ENCODE results near the gene TOMM20.

Gene TOMM20

DNA sequence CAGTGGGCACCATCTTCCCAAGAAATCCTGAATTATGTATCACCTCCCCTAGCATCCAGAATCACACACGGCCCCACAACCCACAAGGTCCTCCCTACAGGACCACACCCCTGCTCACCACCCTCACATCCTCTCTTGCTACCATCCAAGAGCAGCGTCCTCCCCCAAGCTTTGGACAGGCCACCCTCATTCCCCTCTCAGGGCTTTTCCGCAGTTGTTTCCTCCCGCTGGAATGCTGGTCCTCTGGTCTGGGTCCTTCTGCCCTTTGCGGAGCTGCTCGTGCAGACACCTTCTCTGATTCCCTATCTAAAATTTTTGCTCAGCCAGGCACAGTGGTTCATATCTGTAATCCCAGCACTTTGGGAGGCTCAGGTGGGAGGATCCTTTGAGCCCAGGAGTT lies 56.5 kb downstream of the TOMM20 start:
- TF ChIP-seq TAF1 (IDR thresholded peaks at IDR 0.05; ENCODE audit: borderline replicate concordance, insufficient read depth, low read length): no peak
- TF ChIP-seq POLR2AphosphoS5 (IDR thresholded peaks at IDR 0.05; ENCODE audit: low read depth, low read length): no peak
- TF ChIP-seq SIN3A (IDR thresholded peaks at IDR 0.05; ENCODE audit: borderline replicate concordance, insufficient read depth, low read length): no peak
- no peak for TF ChIP-seq FOXP2 (optimal IDR thresholded peaks at IDR 0.05; ENCODE audit: borderline replicate concordance, extremely low read depth, extremely low read length, insufficient read depth)
- TF ChIP-seq, protein P1, sequence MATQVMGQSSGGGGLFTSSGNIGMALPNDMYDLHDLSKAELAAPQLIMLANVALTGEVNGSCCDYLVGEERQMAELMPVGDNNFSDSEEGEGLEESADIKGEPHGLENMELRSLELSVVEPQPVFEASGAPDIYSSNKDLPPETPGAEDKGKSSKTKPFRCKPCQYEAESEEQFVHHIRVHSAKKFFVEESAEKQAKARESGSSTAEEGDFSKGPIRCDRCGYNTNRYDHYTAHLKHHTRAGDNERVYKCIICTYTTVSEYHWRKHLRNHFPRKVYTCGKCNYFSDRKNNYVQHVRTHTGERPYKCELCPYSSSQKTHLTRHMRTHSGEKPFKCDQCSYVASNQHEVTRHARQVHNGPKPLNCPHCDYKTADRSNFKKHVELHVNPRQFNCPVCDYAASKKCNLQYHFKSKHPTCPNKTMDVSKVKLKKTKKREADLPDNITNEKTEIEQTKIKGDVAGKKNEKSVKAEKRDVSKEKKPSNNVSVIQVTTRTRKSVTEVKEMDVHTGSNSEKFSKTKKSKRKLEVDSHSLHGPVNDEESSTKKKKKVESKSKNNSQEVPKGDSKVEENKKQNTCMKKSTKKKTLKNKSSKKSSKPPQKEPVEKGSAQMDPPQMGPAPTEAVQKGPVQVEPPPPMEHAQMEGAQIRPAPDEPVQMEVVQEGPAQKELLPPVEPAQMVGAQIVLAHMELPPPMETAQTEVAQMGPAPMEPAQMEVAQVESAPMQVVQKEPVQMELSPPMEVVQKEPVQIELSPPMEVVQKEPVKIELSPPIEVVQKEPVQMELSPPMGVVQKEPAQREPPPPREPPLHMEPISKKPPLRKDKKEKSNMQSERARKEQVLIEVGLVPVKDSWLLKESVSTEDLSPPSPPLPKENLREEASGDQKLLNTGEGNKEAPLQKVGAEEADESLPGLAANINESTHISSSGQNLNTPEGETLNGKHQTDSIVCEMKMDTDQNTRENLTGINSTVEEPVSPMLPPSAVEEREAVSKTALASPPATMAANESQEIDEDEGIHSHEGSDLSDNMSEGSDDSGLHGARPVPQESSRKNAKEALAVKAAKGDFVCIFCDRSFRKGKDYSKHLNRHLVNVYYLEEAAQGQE (IDR thresholded peaks at IDR 0.05; ENCODE audit: insufficient read depth in 1 of 2, low read depth in 2 of 2, low read length in 2 of 2): no peak

DNA sequence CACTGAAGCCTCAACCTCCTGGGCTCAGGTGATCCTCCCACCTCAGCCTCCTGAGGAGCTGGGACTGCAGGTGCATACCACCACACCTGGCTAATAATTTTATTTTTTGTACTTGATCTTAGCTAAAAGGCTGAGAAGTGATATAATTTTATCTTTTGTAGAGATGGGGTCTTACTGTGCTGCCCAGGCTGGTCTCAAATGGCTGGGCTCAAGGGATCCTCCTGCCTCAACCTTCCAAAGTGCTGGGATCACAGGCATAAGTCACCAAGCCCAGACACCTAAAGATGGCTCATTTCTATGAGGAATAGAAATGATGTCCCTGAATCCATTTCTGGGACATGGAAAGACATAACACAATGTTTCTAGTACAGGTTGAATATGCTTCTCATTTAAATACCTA lies 57.8 kb downstream of the TOMM20 start:
- TF ChIP-seq, protein P1 (IDR thresholded peaks at IDR 0.05; ENCODE audit: insufficient read depth in 1 of 2, low read depth in 2 of 2, low read length in 2 of 2): no peak
- TF ChIP-seq SIN3A (IDR thresholded peaks at IDR 0.05; ENCODE audit: borderline replicate concordance, insufficient read depth, low read length): no peak
- TF ChIP-seq POLR2AphosphoS5 (IDR thresholded peaks at IDR 0.05; ENCODE audit: low read depth, low read length): no peak
- no peak for TF ChIP-seq FOXP2 (optimal IDR thresholded peaks at IDR 0.05; ENCODE audit: borderline replicate concordance, extremely low read depth, extremely low read length, insufficient read depth)
- no peak for TF ChIP-seq TAF1 (IDR thresholded peaks at IDR 0.05; ENCODE audit: borderline replicate concordance, insufficient read depth, low read length)

DNA sequence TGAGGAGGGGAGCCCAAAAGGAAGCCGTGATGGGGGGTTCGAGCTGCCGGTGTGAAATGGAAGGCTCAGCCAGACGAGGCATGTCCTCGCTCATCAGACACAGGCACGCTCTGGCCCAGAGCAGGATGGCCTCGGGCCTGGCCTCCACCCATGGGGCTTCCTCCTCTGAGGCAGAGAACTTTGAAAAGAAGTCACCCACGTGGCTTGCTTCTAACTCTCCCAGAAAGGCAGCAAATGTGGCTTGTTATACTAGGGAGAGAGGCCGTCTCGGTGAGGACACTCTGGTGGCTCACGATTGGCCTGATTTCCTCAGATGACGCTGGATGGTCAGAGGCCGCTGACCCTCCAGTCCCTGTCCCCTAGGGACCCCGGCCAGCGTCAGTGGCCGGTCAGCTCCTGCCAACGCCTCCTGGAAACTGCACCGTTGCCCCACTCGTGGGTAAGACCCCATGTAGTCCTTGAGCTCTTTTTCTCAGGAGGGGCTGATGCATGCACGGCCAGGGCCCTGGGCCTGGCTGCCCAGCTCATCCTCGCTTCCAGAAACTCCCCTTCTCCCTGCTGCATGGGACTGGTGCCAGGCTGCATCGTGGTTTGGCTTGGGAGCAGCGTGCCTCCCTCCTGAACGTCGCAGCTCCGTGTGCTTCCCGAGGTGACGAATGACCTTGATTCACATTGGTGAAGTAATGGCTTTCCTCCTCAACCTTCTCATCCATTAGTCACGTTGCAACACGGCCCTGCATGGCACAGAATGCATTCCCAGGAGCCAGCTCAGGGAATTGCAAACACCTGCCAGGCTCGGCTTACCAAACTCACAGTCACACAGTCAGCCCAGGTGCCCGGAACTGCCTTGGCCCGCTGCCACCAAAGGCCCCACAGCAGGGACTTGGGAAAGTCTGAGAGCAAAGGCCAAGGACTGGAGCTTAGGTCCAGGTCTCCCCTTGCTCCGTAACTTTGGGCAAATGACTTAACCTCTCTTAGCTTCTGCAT lies 58.8 kb downstream of the TOMM20 start:
- TF ChIP-seq TAF1 (IDR thresholded peaks at IDR 0.05; ENCODE audit: borderline replicate concordance, insufficient read depth, low read length) (no peak), SIN3A (IDR thresholded peaks at IDR 0.05; ENCODE audit: borderline replicate concordance, insufficient read depth, low read length) (no peak), FOXP2 (optimal IDR thresholded peaks at IDR 0.05; ENCODE audit: borderline replicate concordance, extremely low read depth, extremely low read length, insufficient read depth) (no peak), POLR2AphosphoS5 (IDR thresholded peaks at IDR 0.05; ENCODE audit: low read depth, low read length) (no peak)
- TF ChIP-seq, protein P1 (IDR thresholded peaks at IDR 0.05; ENCODE audit: insufficient read depth in 1 of 2, low read depth in 2 of 2, low read length in 2 of 2): no peak

DNA sequence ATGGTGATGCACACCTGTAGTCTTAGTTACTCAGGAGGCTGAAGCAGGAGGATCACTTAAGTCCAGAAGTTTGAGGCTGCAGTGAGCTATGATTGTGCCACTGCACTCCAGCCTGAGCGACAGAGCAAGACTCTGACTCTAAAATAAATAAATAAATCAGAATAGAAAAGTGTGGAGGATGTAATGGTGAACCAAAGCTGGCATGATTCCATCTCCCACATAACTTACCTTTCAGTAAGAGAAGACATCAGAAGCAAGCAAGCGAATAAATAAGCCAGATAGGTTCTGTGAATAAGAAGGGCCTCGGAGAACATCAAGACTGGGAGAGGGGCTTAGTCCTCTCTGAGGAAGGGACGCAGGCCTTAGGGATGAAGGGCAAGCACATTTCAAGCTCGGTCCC lies 59.5 kb downstream of the TOMM20 start:
- TF ChIP-seq, protein P1 (IDR thresholded peaks at IDR 0.05; ENCODE audit: insufficient read depth in 1 of 2, low read depth in 2 of 2, low read length in 2 of 2): no peak
- TF ChIP-seq TAF1 (IDR thresholded peaks at IDR 0.05; ENCODE audit: borderline replicate concordance, insufficient read depth, low read length): no peak
- TF ChIP-seq SIN3A (IDR thresholded peaks at IDR 0.05; ENCODE audit: borderline replicate concordance, insufficient read depth, low read length): no peak
- TF ChIP-seq POLR2AphosphoS5 (IDR thresholded peaks at IDR 0.05; ENCODE audit: low read depth, low read length): no peak
- no peak for TF ChIP-seq FOXP2 (optimal IDR thresholded peaks at IDR 0.05; ENCODE audit: borderline replicate concordance, extremely low read depth, extremely low read length, insufficient read depth)
